ENCODE data around the gene LY6G6D. TPM values are rescaled to one million over a fixed set of nuclear protein-coding genes. Genes with fewer than 3 reads are reported as not detected.
A peak's percentile ranks its signal among the peaks of the same experiment; 100 is the strongest.

The LY6G6D gene
- total and polyA plus RNA-seq, 11 donors = 0.75 TPM; not detected in 10

- H3K27ac ChIP-seq = peak overlapping the region; percentile 66 to 99 (median 92)
- H3K4me1 ChIP-seq = peaks cover 5 to 75% (median 44%) of the 10 kb centered on the region in 12 donors
- peaks cover 3 to 44% (median 37%) of the 10 kb centered on the region in 9 donors for H3K36me3 ChIP-seq
- intact Hi-C loops (cut with DNase I) = loop anchor here in 5 of 10 donors (5.0 to 10.0 kb wide), 6 partner anchors 33 to 100 kb away; partner anchors contain the start of gene VARS1 (in 1 of the 5)
- 30 to 50% (median 43%) methylated on average over 2 of the region's 2 CpGs for WGBS, 4 donors
- DNase-seq = no peak
- no peak for ATAC-seq
- H3K9me3 ChIP-seq = no peaks in the 10 kb centered on the region
- peak overlapping the region; percentile 40 to 91 (median 78) for H3K4me3 ChIP-seq
- TF ChIP-seq POLR2A (IDR thresholded peaks at IDR 0.05) (no peak), CTCF (IDR thresholded peaks at IDR 0.05) (no peak)
- H3K27me3 ChIP-seq = no peaks in the 10 kb centered on the region
Measured at GRCh38 chr6:31734247-31734820, 19.2 kb downstream of the LY6G6D start.

GRCh38 chr6:31734821-31735406, 19.8 kb downstream of the LY6G6D start:
- peaks cover 3 to 44% (median 37%) of the 10 kb centered on the region in 9 donors for H3K36me3 ChIP-seq

GRCh38 chr6:31736021-31736767, 21.0 kb downstream of the LY6G6D start, which contains the start of gene CLIC1:
CLIC1 (minus strand) TSS chr6:31736530; CDS start chr6:31736300, 230 bp downstream.
- peak; percentile 87 to 92 (median 89) for DNase-seq
- Histone ChIP-seq H3K4me1 (peaks cover 5 to 75% (median 49%) of the 10 kb centered on the region in 12 donors), H3K27ac (peak within 1 kb of the TSS; percentile 69 to 99 (median 92)), H3K9me3 (no peaks in the 10 kb centered on the region), H3K36me3 (peaks cover 3 to 34% (median 29%) of the 10 kb centered on the region in 9 donors), H3K27me3 (no peaks in the 10 kb centered on the region), H3K4me3 (peak within 1 kb of the TSS; percentile 40 to 91 (median 78))
- TF ChIP-seq CTCF (IDR thresholded peaks at IDR 0.05) = no peak
- TF ChIP-seq POLR2A (IDR thresholded peaks at IDR 0.05) = peak in 1 of 2 donors; percentile 95
- intact Hi-C loops (cut with DNase I) = loop anchor here in 4 of 10 donors (5.0 to 10.0 kb wide), 5 partner anchors 34 to 99 kb away; partner anchors contain the start of genes ABHD16A (in 1 of the 4), HSPA1B (in 1 of the 4) and VARS1 (in 1 of the 4)
- peak; percentile 44 to 75 (median 70) for ATAC-seq
- WGBS, 4 donors = 0 to 2% (median 1%) methylated on average over 18 to 24 of the region's 24 CpGs

More at GRCh38 chr6:31734821-31735406, 19.8 kb downstream of the LY6G6D start:
- Histone ChIP-seq H3K4me1 (peaks cover 5 to 77% (median 47%) of the 10 kb centered on the region in 12 donors), H3K27ac (peak overlapping the region; percentile 66 to 99 (median 92)), H3K27me3 (no peaks in the 10 kb centered on the region), H3K9me3 (no peaks in the 10 kb centered on the region), H3K4me3 (peak overlapping the region; percentile 40 to 91 (median 78))
- WGBS, 4 donors = 0 to 3% (median 1%) methylated on average over 18 of the region's 18 CpGs
- TF ChIP-seq POLR2A (IDR thresholded peaks at IDR 0.05) = peak in 1 of 2 donors; percentile 53
- TF ChIP-seq CTCF (IDR thresholded peaks at IDR 0.05) = no peak
- DNase-seq (peak; percentile 60 to 77 (median 73)), ATAC-seq (peak in 3 of 4 donors; percentile 35 to 50 (median 39))
- intact Hi-C loops (cut with DNase I) = loop anchor here in 7 of 10 donors (5.0 to 10.0 kb wide), 8 partner anchors 32 to 100 kb away; partner anchors contain the start of genes ABHD16A (in 1 of the 7), HSPA1B (in 1 of the 7) and VARS1 (in 1 of the 7)
